Retina (tissue), 1 donor: ENCODE data around the gene GFOD1.

Source experiments
- DNase-seq: peaks from one replicate; pipeline ENCODE4 v3.0.0-alpha.2; 2016

The GFOD1 gene

DNA sequence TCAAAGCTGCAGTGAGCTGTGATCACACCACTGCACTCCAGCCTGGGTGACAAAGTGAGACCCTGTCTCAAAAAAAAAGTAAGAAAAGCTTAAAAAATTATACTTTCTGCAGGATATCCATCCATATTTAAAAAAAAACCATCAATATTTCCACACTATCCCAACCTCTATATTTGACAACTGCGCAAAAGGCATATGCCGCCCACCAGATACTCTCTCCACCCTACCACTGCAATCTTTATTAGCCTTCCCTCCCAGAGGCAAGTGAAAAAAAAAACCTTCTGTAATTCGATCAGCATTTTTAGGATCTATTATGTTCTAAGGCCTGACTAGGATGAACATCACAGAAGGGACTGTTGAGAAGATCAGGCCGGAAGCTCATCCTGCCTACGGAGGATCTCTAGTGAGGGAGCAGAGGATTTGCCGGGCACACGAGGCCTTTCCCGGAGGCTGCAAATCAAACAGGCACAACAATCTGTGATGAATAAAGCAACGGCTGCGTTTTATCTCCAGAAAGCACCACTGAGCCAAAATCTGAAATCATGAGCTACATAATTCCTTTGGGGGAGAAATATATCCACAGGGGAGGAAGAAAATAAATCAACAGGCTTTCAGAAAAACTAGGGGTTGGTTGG, 65.9 kb downstream of the GFOD1 start:
- DNase-seq: no peak

DNA sequence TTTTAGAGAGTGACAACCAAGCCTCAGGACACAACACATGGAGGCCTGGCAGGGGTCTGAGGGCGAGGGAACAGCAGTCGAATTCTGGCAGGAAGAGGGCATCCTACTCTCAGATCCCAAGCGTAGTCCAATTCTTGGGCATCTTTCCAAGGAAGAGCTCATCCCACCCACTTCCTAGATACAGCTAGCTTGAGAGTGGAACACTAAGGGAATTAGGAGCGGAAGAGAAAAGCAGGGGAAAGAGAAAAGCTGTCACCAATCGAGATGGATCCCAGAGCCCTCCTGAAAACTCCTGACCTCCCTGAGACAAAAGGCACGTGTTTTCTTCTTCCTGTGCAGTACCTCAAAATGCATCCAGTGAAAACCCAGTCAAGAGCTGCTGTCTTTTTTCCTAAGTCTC, 67.1 kb downstream of the GFOD1 start:
- DNase-seq: no peak

GRCh38 chr6:13419422-13420195, 67.8 kb downstream of the GFOD1 start:
- no peak for DNase-seq

GRCh38 chr6:13418844-13419243, 68.6 kb downstream of the GFOD1 start:
- no peak for DNase-seq

GRCh38 chr6:13417954-13418353, 69.4 kb downstream of the GFOD1 start:
- DNase-seq: no peak

DNA sequence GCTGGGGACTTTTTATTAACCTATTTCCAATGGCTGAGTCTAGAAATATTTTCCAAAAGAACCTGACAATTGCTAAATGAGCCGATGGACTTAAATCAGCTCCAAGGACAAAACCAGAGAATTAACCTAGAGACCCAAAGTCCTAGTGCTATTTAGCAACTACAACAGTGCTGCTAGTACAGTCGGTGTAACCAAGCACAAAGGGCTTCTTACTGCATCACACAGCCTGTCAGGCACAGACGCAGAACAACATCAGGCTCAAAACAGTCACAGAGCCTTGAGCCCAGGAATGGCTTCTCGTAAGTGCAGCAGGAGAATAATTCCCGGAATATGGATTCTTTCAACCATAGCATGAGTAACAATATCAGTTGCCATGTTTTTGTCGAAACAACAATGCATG, 70.0 kb downstream of the GFOD1 start:
- no peak for DNase-seq

- DNase-seq: no peak
Measured at GRCh38 chr6:13415283-13415682, 72.1 kb downstream of the GFOD1 start.

DNA sequence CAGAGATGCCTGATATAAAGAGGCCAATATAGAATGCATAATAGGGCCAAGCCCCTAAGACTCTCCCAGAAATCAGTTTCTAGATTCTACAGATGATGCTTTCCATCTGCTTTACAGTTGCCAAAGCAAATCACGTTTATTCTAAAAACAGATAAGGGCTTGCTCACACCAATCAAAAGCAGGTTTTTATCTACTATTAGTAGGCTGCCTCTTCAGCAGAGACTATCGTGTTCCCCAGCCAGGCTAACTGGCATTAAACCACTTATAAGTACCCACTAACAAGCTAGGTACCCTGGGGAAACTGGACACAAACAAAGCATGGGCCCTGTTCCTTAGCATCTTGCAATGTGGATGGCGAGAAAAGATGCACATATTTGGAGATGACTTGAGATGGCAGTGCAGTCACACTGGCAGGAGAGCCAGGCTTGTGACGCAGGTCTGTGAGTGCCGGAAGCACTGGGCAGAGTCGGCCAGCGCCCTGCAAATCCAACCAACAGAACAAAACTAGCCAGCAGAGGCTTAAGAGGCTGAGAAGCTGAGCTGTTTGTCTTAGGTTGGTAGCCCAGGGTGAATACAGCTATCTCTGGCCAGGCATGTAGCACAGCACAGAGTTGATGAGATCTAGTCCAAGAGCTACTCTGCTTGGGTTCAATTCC, 73.4 kb downstream of the GFOD1 start:
- no peak for DNase-seq

GRCh38 chr6:13413466-13413862, 73.9 kb downstream of the GFOD1 start:
- DNase-seq: no peak

DNA sequence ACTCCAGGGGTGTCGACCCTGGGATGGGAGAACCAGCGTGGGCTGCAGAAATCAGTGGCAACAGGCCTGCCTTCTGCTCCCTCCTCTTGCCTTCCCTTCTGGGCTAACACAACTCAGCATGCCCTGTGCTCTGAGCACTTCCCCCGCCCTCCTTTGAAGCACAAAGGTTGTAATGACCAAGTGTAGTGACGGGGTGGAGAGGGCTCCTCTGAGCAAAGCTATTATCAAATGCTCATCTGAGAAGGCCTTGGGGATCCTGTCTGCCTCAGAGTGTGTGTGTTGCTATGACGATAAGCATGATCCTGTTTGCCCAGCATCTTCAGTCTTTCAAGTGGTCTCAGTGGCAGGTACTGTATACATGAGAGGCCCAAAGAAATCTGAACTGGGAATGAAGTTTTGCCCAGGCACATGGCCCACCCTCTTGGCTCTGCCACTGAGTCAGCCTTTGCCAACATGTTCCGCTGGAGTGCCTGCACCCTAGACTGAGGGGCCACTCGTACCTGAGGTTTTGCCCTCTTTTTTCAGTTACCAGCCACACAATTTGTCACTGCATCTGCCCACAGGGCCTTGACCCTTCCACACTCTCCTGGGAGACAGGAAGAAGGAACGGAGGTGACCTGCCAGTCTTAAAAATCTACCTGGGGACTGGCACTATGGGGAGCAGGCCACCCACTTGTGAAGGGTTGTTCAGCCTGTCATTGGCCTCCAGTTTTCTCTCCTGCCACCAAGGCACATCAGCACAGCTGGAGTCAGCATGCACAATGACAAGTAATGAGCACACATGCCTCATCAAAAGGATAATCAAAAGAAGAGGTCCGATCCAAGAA, 74.5 kb downstream of the GFOD1 start:
- DNase-seq: peak; percentile 54

GRCh38 chr6:13412211-13412610, 75.2 kb downstream of the GFOD1 start:
- no peak for DNase-seq

DNA sequence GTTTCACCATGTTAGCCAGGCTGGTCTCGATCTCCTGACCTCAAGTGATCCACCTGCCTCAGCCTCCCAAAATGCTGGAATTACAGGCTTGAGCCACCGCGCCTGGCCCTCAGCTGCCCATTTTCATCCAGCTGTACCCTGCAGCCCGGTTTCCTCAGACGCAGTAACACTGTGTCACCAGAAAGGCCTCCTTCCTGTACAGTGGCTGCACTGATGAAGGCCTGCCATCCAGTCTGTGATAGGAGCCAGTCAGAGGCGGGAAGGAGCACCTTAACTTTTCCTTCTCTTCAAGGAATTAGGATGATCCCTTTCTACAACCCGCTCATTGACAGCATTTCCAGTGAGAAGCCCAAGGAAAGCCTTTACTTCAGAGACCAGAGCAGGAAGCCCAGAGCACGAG, 75.9 kb downstream of the GFOD1 start:
- no peak for DNase-seq

DNA sequence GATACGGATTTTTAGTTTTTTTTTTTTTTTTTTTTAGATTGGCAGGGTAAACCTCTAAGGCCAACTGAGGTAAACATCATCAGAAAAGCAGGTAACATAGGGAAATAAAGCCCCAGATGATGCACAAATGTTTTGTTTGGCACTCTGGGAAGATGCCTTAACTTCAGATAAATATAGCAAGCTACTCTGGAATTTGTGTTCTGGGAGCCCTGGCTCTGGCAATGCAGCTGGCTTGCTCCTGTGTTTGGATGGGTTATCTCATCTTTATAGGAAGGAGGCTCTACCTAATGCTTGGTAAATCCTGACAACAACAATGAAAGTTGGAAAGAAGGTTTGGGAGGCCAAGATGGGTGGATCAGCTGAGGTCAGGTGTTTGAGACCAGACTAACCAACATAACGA, 77.4 kb downstream of the GFOD1 start:
- no peak for DNase-seq

DNA sequence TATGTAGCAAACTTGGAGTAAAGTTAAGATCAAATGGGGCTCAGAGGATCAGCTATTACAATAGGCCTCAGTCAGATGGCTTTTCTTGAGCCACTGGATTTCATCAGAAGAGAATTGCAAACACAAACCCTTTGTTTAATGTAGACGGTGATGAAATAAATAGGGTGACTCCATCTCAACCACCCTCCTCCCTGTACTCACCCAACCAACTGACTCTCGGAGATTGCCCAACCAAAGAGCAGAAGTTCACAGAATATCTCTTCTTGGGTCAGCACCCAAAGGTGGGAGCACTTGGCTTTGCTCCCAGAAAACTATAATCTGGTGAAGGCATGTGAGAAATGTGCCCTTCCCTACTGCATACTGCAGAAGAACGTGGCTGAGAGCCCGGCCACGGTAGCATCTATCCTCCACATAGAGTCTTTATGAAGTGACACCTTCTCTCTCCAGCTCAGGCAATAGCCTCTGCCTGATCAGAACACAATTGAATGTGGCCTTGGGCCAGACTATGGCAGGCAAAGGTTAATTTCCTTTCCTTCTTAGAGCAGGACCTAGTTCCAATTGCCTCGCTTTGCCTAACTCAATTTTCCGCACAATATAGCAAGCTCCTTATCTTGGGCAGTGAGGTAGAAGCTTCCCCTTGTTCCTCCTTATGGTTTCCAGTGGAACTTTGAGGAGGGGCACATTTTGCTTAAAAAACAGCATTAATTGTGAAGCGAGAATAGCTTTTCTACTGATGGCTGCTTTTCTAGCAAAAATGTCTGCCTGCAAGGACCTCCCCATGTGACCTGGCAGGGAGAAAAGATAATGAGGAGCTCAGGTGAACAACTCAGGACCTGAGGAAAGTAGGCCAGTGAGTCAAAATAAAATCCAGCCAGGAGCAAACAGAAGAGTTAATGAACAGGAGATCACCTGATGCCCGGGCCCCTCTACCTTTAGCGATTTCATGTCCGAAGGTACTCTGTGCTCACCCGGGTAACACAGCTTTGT, 79.4 kb downstream of the GFOD1 start:
- DNase-seq: no peak

DNA sequence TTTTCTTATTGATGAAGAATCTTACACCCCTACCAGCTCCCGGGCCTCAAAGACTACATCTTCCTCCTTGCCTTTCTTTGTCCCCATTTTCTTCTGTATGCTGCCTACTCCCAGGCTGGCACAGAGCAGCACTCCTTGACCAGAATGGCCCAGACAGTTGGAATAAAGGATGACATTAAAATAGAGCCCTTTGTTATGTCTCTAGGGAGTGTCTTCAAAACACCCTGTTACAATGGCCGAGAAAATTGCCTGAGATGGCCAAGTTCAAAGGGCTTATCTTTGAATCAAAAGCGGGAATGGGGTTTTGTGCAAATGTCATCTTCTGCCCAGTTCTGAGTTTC, 80.1 kb downstream of the GFOD1 start:
- DNase-seq: no peak

- no peak for DNase-seq
Measured at GRCh38 chr6:13406781-13407180, 80.6 kb downstream of the GFOD1 start.

DNA sequence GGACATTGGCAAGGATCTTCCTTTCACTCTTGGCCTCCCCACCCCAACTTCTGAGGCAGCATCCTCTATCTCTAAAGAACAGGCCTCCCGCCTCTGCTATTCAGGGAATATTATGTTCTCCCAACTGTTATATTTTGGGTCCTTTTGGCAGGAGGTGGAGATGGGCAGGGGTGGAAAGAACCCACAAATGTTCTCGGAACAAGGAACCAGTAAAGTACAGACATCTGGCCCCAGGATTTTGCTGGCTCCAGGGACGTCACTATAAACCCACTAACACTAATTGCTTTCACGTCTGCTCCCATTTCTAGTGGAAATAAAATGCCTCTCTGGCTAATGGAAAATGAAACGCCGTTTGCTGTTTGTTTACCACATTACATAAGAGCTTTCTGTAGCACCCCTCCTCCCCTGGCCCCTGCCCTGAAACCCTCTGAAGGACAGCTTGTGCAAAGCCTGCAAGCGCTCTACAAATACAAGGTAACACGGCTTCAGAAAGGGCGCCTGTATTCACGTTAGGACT, 81.4 kb downstream of the GFOD1 start:
- no peak for DNase-seq

DNA sequence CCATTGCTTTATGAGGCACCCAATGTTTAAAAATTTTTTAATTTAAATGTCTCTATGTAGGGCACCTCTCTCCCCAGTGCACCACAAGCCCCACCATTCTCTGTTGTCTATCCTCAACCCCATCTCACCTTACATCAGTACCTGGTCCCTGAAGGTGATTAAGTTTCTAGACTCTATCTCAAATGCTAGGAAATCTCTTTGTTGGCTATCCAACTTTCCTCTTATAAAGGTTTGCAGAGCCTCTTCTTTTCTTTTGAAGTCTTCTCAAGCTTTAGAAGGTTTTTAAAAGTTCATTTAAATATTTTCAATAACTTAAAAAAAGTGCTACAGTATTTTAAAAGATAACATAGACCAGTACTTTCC, 82.5 kb downstream of the GFOD1 start:
- no peak for DNase-seq

- DNase-seq: no peak
Measured at GRCh38 chr6:13404228-13404891, 83.0 kb downstream of the GFOD1 start.

DNA sequence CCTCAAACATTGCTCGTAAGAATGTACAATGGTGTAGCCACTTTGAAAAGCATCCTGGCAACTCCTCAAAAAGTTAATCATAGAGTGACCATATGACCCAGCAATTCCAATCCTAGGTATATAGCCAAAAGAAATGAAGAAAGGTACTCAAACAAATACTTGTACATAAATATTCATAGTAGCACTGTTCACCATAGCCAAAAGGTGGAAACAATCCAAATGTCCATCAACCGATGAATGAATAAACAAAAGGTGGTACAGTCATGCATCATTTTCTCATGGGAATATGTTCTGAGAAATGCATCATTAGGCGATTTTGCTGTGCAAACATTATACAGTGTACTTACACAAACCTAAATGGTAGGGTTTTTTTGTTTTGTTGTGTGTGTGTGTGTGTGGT, 84.7 kb downstream of the GFOD1 start:
- DNase-seq: no peak

DNA sequence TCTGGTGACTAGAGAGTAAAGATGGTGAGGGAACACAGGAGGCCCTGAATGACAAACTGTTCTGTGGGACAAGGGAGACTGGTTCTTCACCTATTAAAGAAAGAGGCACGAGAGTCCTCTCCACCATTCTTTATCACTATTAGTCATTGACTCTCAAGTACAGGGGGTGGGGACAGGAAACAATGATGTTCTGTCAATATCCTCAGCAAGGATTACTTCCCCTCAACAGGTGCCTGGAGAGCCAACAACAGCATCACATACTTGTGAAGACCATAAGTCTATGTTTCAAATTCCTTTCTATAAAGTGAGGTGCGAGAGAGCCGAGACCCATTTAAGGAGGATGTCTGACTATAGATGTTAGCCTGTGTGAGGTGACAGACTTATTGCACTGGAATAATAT, 86.6 kb downstream of the GFOD1 start:
- no peak for DNase-seq
